Measurements from ENCODE around the gene TMEM88. TPM values are rescaled to one million over a fixed set of nuclear protein-coding genes. Genes with fewer than 3 reads are reported as not detected.

TMEM88 gene
- total and polyA plus RNA-seq, 8 donors: 5.7 to 25.5 (median 14.7) TPM

DNA sequence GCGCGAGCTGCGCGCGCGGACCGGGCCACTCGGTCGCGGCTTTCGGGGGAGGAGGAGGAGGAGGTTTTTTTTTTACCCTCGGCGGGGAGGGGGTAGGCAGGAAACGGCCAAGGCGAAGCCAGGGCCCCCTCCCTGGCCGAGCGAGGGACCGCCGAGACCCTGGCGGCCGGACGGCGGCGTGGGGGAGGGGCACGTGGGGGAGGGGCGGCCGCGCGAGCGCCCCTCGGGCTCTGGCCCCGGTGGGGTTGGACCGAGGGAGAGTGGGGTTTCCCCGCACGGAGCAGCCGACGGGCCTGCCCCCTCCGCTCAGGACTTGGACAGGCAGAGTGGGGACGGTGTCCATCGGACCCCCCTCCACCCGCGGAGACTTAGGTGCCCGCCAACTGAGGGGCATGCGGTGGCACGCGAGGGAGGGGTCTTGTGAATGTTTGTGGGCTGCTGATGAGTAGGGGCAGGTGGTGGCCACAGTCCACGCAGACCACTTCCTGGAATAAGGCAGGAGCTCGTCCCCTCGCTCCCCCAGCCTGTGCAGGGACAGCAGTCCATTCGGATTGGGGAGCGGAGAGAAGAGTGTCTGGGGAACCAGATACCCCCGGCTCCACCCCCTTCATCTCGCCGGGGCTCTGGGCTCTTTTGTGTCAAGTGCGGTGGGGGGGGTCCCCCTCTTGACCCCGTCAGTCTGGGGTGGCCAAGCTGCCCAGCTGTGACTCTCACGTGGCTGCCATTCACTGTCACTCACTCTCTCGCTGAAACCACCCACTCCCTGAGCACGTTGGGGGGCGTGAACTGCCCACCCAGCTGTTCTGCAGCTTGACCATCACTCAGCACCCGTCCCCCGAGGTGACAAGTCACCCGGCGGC is 30.7 kb downstream of the TMEM88 start:
- ATAC-seq: peak; percentile 19
- Histone ChIP-seq H3K4me1 (peaks cover 24 to 82% of the 10 kb centered on the region in 2 donors), H3K27ac (peak overlapping the region; percentile 88 to 97), H3K4me3 (peak overlapping the region; percentile 78 to 89), H3K9me3 (no peaks in the 10 kb centered on the region), H3K36me3 (peaks cover 0 to 1% of the 10 kb centered on the region in 2 donors), H3K27me3 (no peaks in the 10 kb centered on the region)
- intact Hi-C loops (cut with DNase I): no loop called here
- peak; percentile 74 to 87 (median 82) for DNase-seq
- TF ChIP-seq, protein P1, sequence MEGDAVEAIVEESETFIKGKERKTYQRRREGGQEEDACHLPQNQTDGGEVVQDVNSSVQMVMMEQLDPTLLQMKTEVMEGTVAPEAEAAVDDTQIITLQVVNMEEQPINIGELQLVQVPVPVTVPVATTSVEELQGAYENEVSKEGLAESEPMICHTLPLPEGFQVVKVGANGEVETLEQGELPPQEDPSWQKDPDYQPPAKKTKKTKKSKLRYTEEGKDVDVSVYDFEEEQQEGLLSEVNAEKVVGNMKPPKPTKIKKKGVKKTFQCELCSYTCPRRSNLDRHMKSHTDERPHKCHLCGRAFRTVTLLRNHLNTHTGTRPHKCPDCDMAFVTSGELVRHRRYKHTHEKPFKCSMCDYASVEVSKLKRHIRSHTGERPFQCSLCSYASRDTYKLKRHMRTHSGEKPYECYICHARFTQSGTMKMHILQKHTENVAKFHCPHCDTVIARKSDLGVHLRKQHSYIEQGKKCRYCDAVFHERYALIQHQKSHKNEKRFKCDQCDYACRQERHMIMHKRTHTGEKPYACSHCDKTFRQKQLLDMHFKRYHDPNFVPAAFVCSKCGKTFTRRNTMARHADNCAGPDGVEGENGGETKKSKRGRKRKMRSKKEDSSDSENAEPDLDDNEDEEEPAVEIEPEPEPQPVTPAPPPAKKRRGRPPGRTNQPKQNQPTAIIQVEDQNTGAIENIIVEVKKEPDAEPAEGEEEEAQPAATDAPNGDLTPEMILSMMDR (IDR thresholded peaks at IDR 0.05): no peak

DNA sequence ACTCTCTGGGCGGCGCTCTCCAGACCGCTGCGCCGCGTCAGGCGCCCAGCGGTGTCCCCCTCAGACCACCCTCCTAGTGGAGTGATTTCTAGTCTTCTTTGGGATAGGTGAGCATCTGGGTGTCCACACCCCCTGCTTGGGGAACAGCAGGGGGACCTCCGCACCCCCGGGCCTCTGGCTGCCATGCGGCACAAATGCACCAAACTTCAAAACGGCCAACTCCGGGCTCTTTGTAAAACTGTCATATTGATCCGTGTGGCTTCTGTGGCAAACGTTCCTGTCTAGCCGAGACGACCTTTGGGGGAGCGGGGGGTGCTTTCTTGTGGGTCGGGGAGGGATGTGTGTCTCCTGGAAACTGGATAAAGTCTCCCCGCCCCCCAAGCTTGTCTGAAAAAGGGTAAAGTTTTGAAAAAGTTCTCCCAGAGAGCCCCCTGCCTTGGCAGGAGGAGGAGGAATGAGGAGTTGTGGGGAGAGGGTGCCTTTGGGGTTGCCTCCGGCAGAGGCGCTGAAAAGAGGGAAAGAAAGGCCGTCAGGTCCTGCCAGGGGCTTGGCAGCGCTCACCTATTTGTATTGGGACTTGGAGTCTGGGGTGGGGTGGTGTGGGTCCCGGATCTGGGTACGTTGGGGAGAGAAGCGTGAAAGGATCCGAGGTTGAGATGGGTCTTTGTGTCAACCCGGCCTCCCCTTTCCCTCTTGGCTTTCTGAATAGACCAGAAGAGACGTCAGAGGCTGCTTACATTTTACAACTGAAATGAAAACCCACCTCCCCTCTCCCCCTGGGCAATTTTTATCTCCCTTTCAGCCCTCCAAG is 31.6 kb downstream of the TMEM88 start:
- Histone ChIP-seq H3K9me3 (no peaks in the 10 kb centered on the region), H3K4me3 (peak overlapping the region; percentile 78 to 89), H3K4me1 (peaks cover 24 to 74% of the 10 kb centered on the region in 2 donors), H3K36me3 (peaks cover 0 to 10% of the 10 kb centered on the region in 2 donors), H3K27ac (peak overlapping the region; percentile 88 to 97), H3K27me3 (no peaks in the 10 kb centered on the region)
- TF ChIP-seq, protein P1 (IDR thresholded peaks at IDR 0.05): no peak
- DNase-seq: peak in 3 of 4 donors; percentile 48 to 59 (median 56)
- intact Hi-C loops (cut with DNase I): no loop called here
- peak; percentile 1 for ATAC-seq

DNA sequence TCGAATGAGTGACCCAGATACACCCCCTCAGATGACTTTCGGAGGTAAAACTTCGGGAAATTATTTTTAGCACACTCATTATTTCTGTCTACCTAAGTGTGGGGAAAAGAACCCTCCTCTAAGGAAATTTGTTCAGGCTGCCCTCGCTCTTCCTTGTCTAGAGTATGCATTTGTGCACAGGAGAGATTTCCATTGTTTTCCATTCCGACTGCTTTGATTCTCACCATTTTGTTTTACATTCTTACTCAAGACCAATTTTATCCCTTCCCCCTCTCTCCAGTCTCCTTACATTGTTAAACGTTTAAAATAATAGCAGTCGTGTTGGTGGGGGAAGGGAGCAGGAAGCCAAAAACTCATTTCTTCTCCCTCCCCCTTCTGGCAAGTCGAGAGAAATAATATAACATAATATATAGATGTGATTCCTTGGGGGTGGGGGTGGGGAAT is 32.2 kb downstream of the TMEM88 start:
- TF ChIP-seq, protein P1 (IDR thresholded peaks at IDR 0.05): no peak
- intact Hi-C loops (cut with DNase I): no loop called here

DNA sequence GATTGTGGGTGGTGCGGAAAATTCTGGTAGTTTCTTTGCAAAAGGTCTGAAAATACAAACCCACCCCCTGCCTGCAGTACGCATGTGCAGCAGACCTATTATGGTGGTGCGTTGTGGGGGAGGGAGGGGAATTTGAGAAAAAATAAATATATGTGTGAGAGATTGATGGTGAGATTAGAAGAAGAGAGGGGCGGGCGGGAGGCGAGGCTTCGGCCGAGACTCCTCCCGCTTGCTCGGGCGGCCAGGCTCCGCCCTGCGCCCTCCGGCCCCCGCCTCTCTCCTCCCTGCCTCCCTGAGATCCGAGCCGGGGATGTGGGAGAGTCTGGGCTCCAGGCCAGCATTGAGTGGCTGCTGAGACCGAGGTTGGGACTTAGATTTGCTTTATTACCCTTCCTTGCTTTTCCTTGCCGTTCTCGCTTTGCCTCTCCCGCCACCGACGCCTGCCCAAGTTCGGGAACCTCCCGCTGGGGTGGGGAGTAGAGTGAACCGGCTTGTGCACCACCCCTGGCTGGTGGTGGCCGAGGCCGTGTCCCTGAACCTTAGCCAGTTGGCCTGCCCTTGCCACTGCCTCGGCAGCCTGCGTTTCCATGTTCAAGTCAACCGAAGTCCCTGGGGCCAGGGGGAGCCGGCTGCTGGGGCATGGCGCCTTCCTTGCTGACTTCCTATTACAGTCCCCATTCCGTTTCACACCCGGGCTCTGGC is 32.8 kb downstream of the TMEM88 start:
- TF ChIP-seq, protein P1 (IDR thresholded peaks at IDR 0.05): no peak
- DNase-seq (peak; percentile 95 to 98 (median 97)), ATAC-seq (peak; percentile 88)
- no peaks in the 10 kb centered on the region for H3K27me3 ChIP-seq
- intact Hi-C loops (cut with DNase I): no loop called here
- peak overlapping the region; percentile 24 to 89 for H3K4me3 ChIP-seq
- H3K36me3 ChIP-seq: peaks cover 0 to 20% of the 10 kb centered on the region in 2 donors
- no peaks in the 10 kb centered on the region for H3K9me3 ChIP-seq
- H3K4me1 ChIP-seq: peaks cover 24 to 65% of the 10 kb centered on the region in 2 donors
- H3K27ac ChIP-seq: peak overlapping the region; percentile 91 to 97

More for the DNA sequence above, 32.2 kb downstream of the TMEM88 start:
- ATAC-seq (no peak), DNase-seq (no peak)
- peak overlapping the region; percentile 88 to 97 for H3K27ac ChIP-seq
- peak overlapping the region; percentile 78 to 89 for H3K4me3 ChIP-seq
- H3K27me3 ChIP-seq: no peaks in the 10 kb centered on the region
- peaks cover 0 to 16% of the 10 kb centered on the region in 2 donors for H3K36me3 ChIP-seq
- H3K9me3 ChIP-seq: no peaks in the 10 kb centered on the region
- peaks cover 24 to 70% of the 10 kb centered on the region in 2 donors for H3K4me1 ChIP-seq

Measured in left lung (tissue), 10 donors.